ENCODE measurements around the gene ASIC2.

The ASIC2 gene

DNA sequence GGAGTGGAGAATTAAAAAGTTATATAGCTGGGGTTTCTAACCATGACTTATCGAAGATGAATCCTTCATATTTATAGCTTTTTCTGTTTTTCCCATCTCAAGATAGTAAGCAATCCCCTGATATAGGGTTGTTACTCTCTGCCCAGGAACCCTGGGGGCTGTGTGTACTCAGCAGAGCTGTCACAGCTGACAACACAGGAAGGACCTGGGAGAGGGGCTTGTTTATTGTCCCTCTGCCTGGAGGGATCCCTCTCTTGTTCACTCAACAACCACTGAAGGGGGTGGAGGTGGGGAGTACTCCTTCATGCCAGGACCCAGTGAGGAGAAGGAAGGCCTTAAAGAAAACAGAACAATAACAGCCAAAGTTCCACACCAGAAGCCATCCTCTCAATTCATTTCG lies 19.8 kb downstream of the ASIC2 start:
- no peak for ATAC-seq
- no peak for TF ChIP-seq TCF4 (CRISPR knock-in tag; IDR thresholded peaks at IDR 0.05; ENCODE audit: borderline replicate concordance)

DNA sequence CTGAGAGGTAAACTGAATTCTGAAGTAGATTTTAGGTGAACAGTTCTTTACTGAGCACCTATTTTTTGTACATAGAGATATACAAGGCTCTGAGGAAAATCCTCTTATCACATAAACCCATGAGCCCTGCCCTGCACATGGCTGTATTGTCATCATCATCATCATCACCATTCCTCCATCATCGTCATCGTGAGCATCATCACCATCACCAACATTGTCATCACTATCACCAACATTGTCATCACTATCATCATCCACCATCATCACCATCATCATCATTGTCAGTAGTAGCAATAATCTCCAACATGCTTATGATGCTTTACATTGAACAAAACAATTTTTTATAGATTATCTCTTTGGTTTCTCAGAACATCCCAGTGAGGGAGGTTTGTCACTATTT lies 20.7 kb downstream of the ASIC2 start:
- TF ChIP-seq GLIS3 (CRISPR knock-in tag; IDR thresholded peaks at IDR 0.05) (no peak), RARB (CRISPR knock-in tag; IDR thresholded peaks at IDR 0.05) (no peak), TCF4 (CRISPR knock-in tag; IDR thresholded peaks at IDR 0.05; ENCODE audit: borderline replicate concordance) (no peak), ZFP30 (CRISPR knock-in tag; IDR thresholded peaks at IDR 0.05) (no peak), ZFP3 (CRISPR knock-in tag; IDR thresholded peaks at IDR 0.05) (no peak)
- no peak for ATAC-seq

DNA sequence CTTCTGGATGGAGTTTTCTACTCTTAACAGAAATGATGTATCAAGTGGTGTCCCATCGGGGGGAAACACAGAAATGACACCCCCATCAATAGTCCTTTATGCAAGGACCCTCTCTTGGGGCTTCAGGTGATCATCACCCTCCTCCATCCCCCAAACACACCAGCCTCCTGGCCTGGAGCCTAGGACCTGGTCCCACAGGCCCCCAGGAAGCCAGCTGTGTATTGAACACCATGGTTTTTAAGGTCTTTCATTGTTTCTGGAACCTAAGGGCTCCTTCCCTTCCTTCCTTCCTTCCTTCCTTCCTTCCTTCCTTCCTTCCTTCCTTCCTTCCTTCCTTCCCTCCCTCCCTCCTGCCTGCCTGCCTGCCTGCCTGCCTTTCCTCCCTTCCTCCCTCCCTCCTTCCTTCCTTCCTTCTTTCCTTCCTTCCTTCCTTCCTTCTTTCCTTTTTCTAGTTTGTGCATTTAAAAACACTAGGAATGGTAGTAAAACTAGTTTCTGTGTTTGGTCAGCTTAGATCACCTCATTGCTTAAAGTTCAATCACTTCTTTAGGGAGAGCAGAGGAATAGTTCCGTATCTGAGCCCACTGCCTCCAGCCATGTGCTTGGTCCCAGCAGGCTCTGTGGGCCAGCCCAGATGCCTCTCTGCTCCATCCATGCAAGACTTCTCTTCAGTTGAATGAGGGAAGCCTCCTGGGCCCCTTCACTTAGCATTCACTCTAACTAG lies 23.6 kb downstream of the ASIC2 start:
- TF ChIP-seq ZC3H10 (CRISPR knock-in tag; IDR thresholded peaks at IDR 0.05) (no peak), TCF4 (CRISPR knock-in tag; IDR thresholded peaks at IDR 0.05; ENCODE audit: borderline replicate concordance) (no peak), ESRRG (CRISPR knock-in tag; IDR thresholded peaks at IDR 0.05) (no peak)
- TF ChIP-seq, protein P1, sequence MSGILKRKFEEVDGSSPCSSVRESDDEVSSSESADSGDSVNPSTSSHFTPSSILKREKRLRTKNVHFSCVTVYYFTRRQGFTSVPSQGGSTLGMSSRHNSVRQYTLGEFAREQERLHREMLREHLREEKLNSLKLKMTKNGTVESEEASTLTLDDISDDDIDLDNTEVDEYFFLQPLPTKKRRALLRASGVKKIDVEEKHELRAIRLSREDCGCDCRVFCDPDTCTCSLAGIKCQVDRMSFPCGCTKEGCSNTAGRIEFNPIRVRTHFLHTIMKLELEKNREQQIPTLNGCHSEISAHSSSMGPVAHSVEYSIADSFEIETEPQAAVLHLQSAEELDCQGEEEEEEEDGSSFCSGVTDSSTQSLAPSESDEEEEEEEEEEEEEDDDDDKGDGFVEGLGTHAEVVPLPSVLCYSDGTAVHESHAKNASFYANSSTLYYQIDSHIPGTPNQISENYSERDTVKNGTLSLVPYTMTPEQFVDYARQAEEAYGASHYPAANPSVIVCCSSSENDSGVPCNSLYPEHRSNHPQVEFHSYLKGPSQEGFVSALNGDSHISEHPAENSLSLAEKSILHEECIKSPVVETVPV (CRISPR knock-in tag; IDR thresholded peaks at IDR 0.05): no peak
- TF ChIP-seq, protein P2, sequence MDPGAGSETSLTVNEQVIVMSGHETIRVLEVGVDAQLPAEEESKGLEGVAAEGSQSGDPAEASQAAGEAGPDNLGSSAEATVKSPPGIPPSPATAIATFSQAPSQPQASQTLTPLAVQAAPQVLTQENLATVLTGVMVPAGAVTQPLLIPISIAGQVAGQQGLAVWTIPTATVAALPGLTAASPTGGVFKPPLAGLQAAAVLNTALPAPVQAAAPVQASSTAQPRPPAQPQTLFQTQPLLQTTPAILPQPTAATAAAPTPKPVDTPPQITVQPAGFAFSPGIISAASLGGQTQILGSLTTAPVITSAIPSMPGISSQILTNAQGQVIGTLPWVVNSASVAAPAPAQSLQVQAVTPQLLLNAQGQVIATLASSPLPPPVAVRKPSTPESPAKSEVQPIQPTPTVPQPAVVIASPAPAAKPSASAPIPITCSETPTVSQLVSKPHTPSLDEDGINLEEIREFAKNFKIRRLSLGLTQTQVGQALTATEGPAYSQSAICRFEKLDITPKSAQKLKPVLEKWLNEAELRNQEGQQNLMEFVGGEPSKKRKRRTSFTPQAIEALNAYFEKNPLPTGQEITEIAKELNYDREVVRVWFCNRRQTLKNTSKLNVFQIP (CRISPR knock-in tag; IDR thresholded peaks at IDR 0.05; ENCODE audit: borderline replicate concordance, low read depth): no peak
- no peak for ATAC-seq

- no peak for ATAC-seq
- TF ChIP-seq, protein P3, sequence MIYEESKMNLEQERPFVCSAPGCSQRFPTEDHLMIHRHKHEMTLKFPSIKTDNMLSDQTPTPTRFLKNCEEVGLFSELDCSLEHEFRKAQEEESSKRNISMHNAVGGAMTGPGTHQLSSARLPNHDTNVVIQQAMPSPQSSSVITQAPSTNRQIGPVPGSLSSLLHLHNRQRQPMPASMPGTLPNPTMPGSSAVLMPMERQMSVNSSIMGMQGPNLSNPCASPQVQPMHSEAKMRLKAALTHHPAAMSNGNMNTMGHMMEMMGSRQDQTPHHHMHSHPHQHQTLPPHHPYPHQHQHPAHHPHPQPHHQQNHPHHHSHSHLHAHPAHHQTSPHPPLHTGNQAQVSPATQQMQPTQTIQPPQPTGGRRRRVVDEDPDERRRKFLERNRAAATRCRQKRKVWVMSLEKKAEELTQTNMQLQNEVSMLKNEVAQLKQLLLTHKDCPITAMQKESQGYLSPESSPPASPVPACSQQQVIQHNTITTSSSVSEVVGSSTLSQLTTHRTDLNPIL (CRISPR knock-in tag; IDR thresholded peaks at IDR 0.05; ENCODE audit: low read depth): no peak
- TF ChIP-seq ARNTL (CRISPR knock-in tag; IDR thresholded peaks at IDR 0.05; ENCODE audit: borderline replicate concordance, low read depth) (no peak), TCF4 (CRISPR knock-in tag; IDR thresholded peaks at IDR 0.05; ENCODE audit: borderline replicate concordance) (no peak), TSHZ2 (CRISPR knock-in tag; IDR thresholded peaks at IDR 0.05) (no peak), SNAI2 (CRISPR knock-in tag; IDR thresholded peaks at IDR 0.05) (no peak), GLIS3 (CRISPR knock-in tag; IDR thresholded peaks at IDR 0.05) (no peak), ZFP30 (CRISPR knock-in tag; IDR thresholded peaks at IDR 0.05) (no peak), ZFP3 (CRISPR knock-in tag; IDR thresholded peaks at IDR 0.05) (no peak), ZNF8 (CRISPR knock-in tag; IDR thresholded peaks at IDR 0.05) (no peak)
- TF ChIP-seq, protein P2 (CRISPR knock-in tag; IDR thresholded peaks at IDR 0.05; ENCODE audit: borderline replicate concordance, low read depth): no peak
Observed at GRCh38 chr17:33267851-33268548, 25.1 kb downstream of the ASIC2 start.

All from SK-N-SH treated with all-trans-retinoic acid at 6 μM for 48 hours (cell line).